ENCODE data around the gene KDM7A.
A peak's percentile ranks its signal among the peaks of the same experiment; 100 is the strongest.

The KDM7A gene

DNA sequence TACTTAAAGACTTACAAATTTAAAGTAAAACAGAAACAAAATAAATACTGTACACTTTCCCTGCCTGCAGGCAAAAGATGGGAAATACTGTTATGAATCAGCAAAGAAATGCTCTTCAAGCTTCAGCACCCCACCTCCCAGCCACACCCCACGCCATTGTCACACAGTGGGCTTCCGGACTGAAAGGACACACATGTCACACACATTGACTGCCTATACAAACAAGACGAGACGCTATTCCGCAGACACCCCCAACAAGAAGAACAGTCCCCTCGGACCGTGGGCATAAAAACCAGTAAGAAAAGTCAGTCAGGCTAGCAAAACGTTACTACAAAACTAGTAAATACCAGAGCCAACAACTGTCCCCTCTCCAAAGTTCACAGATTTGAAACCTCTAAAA is 91.8 kb downstream of the KDM7A start:
- DNase-seq (ENCODE audit: low read depth): peak; percentile 14

DNA sequence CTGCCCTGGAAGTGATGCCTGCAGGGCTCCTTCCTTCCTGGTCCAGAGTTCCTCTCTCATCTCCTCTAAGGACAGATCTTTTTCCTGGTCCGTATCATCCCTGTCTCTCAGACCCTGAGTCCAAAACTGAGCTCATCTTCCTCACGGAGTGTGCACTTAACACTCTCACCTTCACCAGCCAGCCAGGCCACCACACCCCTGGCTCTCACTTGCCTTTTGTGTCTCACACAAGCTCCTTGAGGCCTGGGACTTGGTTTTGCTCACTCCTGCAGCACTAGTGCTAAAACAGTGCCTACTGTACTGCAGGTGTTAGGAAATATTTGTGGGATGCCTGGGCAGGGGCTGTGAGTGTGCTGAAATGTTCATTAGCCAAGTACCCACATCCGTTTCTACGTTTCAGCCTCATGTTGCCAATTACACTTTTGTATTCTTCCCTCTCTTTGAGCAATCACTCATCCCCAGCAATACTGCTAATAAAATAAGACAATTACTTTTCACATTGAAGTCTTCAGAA is 92.6 kb downstream of the KDM7A start:
- no peak for DNase-seq (ENCODE audit: low read depth)

DNA sequence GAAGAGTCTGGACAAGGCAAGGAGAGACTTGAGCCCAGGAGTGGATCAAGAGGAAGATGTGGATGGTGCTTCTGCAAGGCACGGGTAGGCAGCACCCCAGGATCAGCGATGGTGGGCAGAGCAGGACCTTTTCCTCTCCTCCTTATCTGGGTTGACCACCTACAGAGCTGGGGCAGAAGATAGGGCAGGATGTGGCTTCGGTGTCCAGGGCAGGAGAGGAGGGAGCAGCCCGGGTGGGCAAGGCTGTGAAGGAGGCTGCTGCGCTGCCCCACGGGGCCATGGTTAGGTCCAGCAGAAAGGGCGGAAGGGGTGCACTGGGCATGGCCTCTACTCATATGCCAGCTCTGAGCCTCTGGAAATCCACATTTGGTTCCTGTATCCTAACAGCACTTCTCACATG is 94.0 kb downstream of the KDM7A start:
- DNase-seq (ENCODE audit: low read depth): no peak

GRCh38 chr7:140081774-140082425 is 94.9 kb downstream of the KDM7A start:
- DNase-seq (ENCODE audit: low read depth): no peak

- DNase-seq (ENCODE audit: low read depth): no peak
Observed at GRCh38 chr7:140080919-140081318, 95.9 kb downstream of the KDM7A start.

DNA sequence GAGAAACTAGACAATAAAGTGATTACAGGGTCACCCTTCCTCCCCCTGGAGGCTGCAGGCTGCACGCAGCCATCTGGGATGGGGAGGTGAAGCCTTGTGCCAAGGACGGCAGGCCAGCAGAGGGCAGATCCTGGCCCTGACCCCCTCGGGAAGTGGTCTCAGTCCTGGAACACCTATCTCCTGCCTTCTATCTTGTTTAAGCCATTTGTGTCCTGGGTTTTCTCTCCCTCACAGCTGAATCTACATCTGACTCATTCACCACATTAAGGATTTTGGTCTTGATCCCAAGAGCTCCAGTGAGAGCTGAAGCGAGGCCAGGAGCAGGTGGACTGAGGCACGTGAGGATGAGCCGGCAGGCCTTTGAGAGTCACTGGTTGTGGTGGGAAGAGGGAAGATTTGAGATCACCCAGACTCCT is 97.7 kb downstream of the KDM7A start:
- DNase-seq (ENCODE audit: low read depth): no peak

DNA sequence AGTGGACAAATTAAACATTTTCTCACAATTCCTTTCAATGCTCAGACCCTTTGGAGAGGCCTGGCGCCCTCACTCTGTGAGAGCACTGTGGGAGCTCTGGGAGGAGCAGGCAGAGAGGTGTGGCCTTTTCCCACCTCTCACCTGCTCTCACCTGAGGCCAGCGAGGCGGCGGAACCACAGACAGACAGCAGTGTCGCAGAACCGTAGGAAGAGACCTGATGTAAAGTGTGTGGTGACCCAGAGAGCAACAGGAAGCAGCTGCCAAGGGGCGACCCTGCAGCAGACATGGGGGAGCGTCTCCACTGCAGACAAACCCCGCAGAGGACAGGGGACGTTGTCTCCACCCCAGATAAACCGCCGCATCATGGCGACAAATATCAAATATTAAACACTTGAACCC is 98.4 kb downstream of the KDM7A start:
- no peak for DNase-seq (ENCODE audit: low read depth)

DNA sequence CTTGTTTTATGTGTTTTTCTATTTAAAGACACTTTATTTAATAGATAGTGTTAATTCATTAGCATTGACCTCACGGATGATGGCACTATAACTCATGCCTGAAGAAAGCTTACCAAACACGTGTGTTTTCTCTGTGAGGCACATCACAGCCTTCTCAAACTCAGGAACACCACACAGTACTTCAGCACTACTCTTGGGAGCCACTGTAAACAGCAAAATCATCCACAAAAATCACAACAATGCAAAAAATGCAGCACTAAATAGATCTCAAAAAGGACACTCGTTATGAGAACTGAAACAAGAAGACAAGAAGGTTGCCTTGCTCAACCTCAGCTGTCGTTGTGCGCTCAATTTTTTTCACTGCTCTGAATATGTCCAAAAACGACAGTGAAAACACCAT is 102.0 kb downstream of the KDM7A start:
- no peak for DNase-seq (ENCODE audit: low read depth)

GRCh38 chr7:140070546-140070945 is 106.2 kb downstream of the KDM7A start:
- no peak for DNase-seq (ENCODE audit: low read depth)

DNA sequence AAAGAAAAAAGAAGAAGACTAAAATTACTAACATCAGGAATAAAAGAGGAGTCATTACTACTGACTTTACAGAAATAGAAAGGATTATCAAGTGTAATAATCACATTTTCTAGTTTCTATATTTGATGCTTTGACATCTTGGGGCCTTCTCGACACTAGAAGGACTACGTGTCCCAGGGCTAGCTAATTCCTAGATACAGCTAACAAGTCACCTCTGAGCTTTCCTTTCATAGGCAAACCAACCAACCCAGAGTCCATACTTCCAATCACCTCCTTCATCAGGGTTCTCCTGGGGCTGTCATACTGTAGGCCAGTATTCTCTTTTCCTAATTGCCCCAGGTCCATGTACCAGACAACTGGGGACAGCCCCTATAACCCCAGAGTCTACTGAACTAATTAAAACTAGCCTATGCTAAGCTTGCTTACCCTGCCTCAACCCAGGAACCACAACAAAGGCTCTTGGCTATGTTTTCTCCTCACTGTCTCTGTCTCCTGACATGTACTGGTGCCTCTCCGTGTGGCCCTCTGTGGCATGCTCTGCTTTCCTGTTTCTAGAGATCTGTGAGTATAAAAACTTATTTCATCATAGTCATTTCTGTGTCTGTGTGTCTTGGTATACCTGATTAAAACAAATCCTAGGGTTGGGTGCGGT is 107.4 kb downstream of the KDM7A start:
- no peak for DNase-seq (ENCODE audit: low read depth)

- DNase-seq (ENCODE audit: low read depth): no peak
Observed at GRCh38 chr7:140068033-140068432, 108.8 kb downstream of the KDM7A start.

DNA sequence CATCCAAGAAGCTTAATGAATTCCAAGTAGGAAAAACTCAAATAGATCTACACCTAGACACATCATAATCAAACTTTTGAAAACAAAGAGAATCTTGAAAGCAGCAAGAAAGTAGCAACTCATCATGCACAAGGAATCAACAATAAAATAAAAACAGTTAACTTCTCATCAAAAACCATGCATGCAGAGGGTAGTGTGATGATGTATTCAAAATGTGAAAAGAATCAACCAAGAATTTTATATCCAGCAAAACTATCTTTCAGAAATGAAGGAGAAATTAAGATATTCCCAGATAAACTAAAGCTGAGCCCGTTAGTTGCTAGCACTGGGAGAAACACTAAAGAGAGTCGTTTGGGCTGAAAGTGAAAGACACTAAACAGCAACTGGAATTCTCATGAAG is 109.7 kb downstream of the KDM7A start:
- DNase-seq (ENCODE audit: low read depth): no peak

DNA sequence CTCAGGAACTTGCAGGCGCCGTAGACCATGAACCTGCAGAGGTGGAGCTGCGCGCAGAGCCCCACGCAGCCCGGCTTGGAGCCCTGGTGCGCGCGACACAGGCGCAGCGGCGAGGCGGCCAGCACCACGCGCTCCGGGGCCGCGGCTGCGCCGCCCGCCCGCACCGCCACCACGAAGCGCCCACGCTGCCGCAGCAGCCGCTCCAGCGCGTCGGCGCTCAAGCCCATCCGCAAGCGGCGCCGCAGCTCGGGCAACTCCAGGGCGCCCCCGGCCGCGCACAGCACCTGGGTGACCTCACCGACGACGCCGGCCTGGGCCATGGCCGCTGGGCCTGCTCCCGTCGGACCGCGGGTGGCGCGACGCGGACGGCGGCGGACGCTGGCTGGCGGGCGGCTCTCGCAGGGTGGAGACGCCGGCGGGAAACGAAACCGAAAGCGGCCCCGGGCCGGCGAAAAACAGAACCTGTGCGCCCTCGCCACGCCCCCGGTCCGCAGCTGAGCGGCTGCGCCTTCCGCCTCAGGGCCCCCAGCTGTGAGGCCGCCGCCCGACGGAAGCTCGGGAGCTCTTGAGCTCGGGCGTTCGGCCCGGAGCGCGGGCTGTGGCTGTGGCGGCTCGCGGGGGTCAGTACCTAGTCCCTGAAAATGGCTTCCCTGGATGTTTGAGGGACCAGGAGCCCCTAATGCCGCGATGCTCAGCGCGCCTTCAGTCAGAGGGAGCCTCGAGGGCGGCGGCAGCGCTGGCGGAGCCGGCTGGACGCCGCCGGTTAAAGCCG is 114.1 kb downstream of the KDM7A start, which contains the start of gene PARP12:
TSS of gene PARP12 (minus strand) at position 424 of the 772 bp plus-strand sequence. CDS start at position 320, 104 bp downstream.
- peak; percentile 84 for DNase-seq (ENCODE audit: low read depth)

DNA sequence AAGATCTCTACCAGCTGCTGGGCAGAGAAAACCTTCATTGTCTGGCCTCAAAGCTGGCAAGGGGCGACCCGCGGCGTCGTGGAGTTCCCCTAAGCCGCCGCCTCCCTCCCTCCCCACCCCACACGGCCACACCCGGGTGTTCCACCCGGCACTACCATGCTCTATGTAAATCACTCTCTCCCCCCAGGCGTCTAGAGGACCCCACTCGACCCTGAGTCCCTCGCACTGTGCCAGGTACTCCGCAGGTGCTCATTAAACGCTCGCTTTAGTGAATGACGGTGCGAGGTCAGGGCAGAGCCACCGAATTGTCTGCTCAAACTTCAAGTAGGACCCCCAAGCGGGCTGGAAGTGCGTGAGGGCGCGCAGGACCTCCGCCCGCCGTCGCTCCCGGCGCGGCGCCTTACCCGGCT is 114.7 kb downstream of the KDM7A start:
- DNase-seq (ENCODE audit: low read depth): peak; percentile 10

DNA sequence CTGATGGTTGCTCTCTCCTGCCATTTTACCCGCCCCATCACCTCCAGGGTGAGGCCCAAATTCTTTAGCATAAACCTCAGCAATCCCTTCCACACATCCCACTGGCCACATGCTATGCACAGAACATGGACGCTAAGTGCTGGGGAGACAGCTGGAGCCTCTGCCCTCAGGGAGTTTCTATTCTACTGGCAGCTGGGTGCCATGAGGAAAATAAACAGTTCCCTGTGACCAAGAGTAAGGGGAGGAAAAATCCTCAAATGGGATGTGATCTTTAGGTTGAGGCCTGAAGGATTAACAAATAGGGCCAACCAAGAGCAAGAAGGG is 115.2 kb downstream of the KDM7A start:
- DNase-seq (ENCODE audit: low read depth): no peak

DNA sequence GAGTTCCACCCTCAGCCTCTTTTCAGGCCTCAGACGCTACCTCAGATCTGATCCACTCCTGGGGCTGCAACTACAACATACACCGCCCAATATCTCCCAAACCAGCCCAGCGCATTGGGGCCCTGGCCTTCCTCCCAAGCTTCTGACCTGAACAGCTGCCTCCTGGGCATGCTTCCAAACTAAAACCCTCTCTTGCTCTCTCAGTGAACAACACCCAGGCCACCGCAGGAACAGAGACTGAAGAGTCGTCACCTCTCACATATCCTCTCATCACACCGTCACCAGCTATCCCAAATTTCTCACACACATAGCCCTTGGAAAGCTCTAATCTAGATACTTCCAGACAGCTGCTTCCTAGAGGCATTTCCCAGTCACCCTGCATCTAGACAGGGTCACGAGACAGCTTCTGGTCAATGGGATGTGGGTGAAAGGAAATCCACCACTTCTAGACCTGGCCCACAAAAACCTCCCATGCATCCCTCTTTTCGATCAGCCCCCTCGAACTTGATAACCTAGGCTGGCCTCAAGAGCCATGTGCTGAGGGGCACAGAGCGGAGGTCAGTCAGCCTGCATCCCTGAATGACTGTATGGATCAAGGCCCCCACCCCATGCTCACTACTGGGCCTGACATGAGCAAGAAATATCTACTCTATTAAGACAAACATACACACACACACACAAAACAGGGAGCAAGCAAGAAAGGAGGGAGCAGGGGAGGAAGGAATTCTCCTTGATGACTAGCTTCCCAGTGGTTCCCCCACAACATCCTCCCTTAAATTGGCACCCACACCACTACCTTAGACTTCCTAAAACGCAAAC is 115.8 kb downstream of the KDM7A start:
- no peak for DNase-seq (ENCODE audit: low read depth)

DNA sequence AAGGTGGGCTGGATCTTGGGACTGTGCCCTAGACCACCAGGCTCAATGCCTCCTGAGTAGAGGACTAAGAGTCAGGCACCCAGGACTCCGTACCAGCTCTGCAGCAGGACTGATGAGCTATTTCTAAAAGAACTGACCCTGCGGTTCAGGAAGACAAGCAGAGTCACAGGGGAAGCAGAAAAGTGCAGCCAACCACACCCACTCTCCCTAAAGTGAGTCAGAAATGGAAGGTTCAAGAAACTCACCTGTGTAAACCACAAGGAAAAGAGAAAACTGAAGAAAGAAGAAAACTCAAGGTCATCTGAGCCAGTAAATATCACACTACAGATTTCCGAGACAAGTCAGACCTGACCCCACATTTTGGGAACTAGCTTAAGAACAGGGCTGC is 116.5 kb downstream of the KDM7A start:
- no peak for DNase-seq (ENCODE audit: low read depth)

GRCh38 chr7:140059273-140060242 is 117.2 kb downstream of the KDM7A start:
- peak; percentile 25 for DNase-seq (ENCODE audit: low read depth)

DNA sequence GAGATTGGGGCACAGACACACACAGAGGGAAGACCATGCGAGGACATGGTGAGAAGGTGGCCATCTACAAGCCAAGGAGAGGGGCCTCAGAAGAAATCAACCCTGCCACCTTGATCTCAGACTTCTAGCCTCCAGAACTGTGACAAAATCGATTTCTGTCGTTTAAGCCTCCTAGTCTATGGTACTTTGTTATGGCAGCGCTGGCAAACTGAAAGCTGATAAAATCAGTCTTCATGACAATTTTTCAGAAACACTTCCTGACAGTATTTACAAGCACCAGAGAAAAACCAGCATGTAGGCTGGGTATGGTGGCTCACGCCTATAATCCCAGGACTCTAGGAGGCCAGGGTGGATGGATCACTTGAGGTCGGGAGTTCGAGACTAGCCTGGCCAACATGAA is 118.3 kb downstream of the KDM7A start:
- no peak for DNase-seq (ENCODE audit: low read depth)

- DNase-seq (ENCODE audit: low read depth): no peak
Observed at GRCh38 chr7:140057143-140057535, 119.6 kb downstream of the KDM7A start.
